Endothelial cell (in vitro differentiated cells): Measurements from ENCODE around the gene SLC17A7. TPM values are rescaled to one million over a fixed set of nuclear protein-coding genes. Genes with fewer than 3 reads are reported as not detected.

Experiments used
- DNase-seq: peaks from one replicate; pipeline ENCODE4 v3.0.0; 2021; ENCODE audit warnings: low spot score
- H3K27ac Mint-ChIP-seq: one replicate; pipeline ENCODE4 v1.8.0; 2021; ENCODE audit warnings: mixed read lengths, inconsistent platforms; ENCODE audit not compliant: unreplicated experiment
- H3K27me3 Mint-ChIP-seq: one replicate; pipeline ENCODE4 v1.8.0; 2021; ENCODE audit warnings: mild to moderate bottlenecking, moderate library complexity, mixed read lengths, inconsistent platforms; ENCODE audit not compliant: unreplicated experiment
- H3K36me3 Mint-ChIP-seq: one replicate; pipeline ENCODE4 v1.8.0; 2021; ENCODE audit warnings: mild to moderate bottlenecking, low read depth, mixed read lengths, inconsistent platforms; ENCODE audit not compliant: unreplicated experiment
- H3K4me1 Mint-ChIP-seq: one replicate; pipeline ENCODE4 v1.8.0; 2021; ENCODE audit warnings: mild to moderate bottlenecking, mixed read lengths, inconsistent platforms; ENCODE audit not compliant: unreplicated experiment
- H3K4me3 Mint-ChIP-seq: one replicate; pipeline ENCODE4 v1.8.0; 2021; ENCODE audit warnings: mild to moderate bottlenecking, mixed read lengths, inconsistent platforms; ENCODE audit not compliant: unreplicated experiment
- H3K9me3 Mint-ChIP-seq: one replicate; pipeline ENCODE4 v1.8.0; 2021; ENCODE audit warnings: mixed read lengths, inconsistent platforms; ENCODE audit not compliant: unreplicated experiment
- total RNA-seq: library from RNA; stranded (reverse); fragmentation: NEBNext Ultra II Directional; extraction: Animal tissue kit (Norgen Biotek cat#: 25700); gene quantifications from one replicate; pipeline ENCODE4 v1.2.1, GENCODE V29; 2021; ENCODE audit not compliant: unreplicated experiment
- TF ChIP-seq, protein P1 (sequence below): fragments of 200-600 bp; sonication (generic); IDR thresholded peaks from one replicate; pipeline ENCODE4 v1.5.0; 2021; ENCODE audit warnings: antibody characterized with exemption; ENCODE audit not compliant: unreplicated experiment

Gene SLC17A7
- total RNA-seq, 1 donor from 2014 or later: 0.92 TPM

DNA sequence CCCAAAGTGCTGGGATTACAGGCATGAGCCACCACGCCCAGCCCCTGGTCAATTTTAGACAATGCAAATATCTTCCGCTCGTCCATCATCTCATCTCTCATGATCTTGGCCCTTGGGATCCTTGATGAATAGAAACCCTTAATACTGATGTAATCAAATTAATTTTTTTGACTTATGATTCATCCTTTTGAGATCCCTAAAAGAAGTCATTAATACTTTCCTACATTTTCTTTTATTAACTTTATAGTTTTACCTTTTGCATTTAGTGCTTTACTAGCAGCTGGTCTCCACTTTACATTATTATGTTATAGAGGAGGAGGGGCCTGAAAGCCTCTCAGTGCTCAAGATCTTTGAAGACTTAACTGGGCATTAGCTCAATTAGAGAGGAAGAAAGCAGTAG lies 60.9 kb downstream of the SLC17A7 start:
- TF ChIP-seq, protein P1, sequence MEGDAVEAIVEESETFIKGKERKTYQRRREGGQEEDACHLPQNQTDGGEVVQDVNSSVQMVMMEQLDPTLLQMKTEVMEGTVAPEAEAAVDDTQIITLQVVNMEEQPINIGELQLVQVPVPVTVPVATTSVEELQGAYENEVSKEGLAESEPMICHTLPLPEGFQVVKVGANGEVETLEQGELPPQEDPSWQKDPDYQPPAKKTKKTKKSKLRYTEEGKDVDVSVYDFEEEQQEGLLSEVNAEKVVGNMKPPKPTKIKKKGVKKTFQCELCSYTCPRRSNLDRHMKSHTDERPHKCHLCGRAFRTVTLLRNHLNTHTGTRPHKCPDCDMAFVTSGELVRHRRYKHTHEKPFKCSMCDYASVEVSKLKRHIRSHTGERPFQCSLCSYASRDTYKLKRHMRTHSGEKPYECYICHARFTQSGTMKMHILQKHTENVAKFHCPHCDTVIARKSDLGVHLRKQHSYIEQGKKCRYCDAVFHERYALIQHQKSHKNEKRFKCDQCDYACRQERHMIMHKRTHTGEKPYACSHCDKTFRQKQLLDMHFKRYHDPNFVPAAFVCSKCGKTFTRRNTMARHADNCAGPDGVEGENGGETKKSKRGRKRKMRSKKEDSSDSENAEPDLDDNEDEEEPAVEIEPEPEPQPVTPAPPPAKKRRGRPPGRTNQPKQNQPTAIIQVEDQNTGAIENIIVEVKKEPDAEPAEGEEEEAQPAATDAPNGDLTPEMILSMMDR: no peak
- DNase-seq: no peak
- Mint-ChIP-seq H3K27me3 (peaks cover 4% of the 10 kb centered on the region), H3K36me3 (peaks cover 5% of the 10 kb centered on the region), H3K27ac (no peak overlapping the region), H3K4me1 (no peaks in the 10 kb centered on the region), H3K9me3 (no peaks in the 10 kb centered on the region), H3K4me3 (no peak overlapping the region)

Other genes starting within 250 kb of the SLC17A7 start
- gene SLC6A16, start 116.3 kb downstream of the SLC17A7 start, total RNA-seq: 4.0 TPM
- gene CD37, start 106.1 kb downstream of the SLC17A7 start, total RNA-seq: not detected
- 167 TPM for gene TEAD2, start 79.1 kb downstream of the SLC17A7 start, total RNA-seq
- 2.2 TPM for gene DKKL1, start 77.7 kb downstream of the SLC17A7 start, total RNA-seq
- gene KASH5, start 53.3 kb downstream of the SLC17A7 start, total RNA-seq: 0.26 TPM
- not detected for gene PTH2, start 18.1 kb downstream of the SLC17A7 start, total RNA-seq
- gene GFY, start 16.1 kb downstream of the SLC17A7 start, total RNA-seq: not detected
- gene PIH1D1, start 10.3 kb upstream of the SLC17A7 start, total RNA-seq: 78.8 TPM
- gene ALDH16A1, start 11.7 kb upstream of the SLC17A7 start, total RNA-seq: 49.6 TPM
- 1.4 TPM for gene FLT3LG, start 32.7 kb upstream of the SLC17A7 start, total RNA-seq
- gene RPL13A, start 46.1 kb upstream of the SLC17A7 start, total RNA-seq: 2,762 TPM
- gene RPS11, start 54.9 kb upstream of the SLC17A7 start, total RNA-seq: 2,099 TPM
- 127 TPM for gene FCGRT, start 71.1 kb upstream of the SLC17A7 start, total RNA-seq
- gene RCN3, start 86.5 kb upstream of the SLC17A7 start, total RNA-seq: 19.4 TPM
- gene NOSIP, start 139.0 kb upstream of the SLC17A7 start, total RNA-seq: 76.3 TPM
- 2.4 TPM for gene PRRG2, start 139.8 kb upstream of the SLC17A7 start, total RNA-seq
- 38.8 TPM for gene PRR12, start 149.7 kb upstream of the SLC17A7 start, total RNA-seq
- gene RRAS, start 198.6 kb upstream of the SLC17A7 start, total RNA-seq: 23.9 TPM
- gene SCAF1, start 200.7 kb upstream of the SLC17A7 start, total RNA-seq: 90.3 TPM
- gene IRF3, start 224.3 kb upstream of the SLC17A7 start, total RNA-seq: 76.1 TPM
- gene BCL2L12, start 224.4 kb upstream of the SLC17A7 start, total RNA-seq: 50.1 TPM
- 175 TPM for gene PRMT1, start 235.7 kb upstream of the SLC17A7 start, total RNA-seq
- 5.3 TPM for gene ADM5, start 248.1 kb upstream of the SLC17A7 start, total RNA-seq
- gene CPT1C, start 249.6 kb upstream of the SLC17A7 start, total RNA-seq: 94.1 TPM